Keratinocyte (primary cell): ENCODE data around the gene EIF2S3. TPM values are rescaled to one million over a fixed set of nuclear protein-coding genes. Genes with fewer than 3 reads are reported as not detected.

Source experiments
- DNase-seq: peaks from one replicate; pipeline ENCODE4 v3.0.0-alpha.2; 2011; ENCODE audit warnings: low read depth, missing footprints, low spot score
- FAIRE-seq: peaks from 2 replicates; lab custom pipeline; 2011; peaks lifted over from hg19 to GRCh38; lab: Jason Lieb, UNC
- H2AFZ ChIP-seq: 2 replicates; pipeline ENCODE4 v1.6.0; 2012; ENCODE audit warnings: low read length, control low read depth, inconsistent platforms; ENCODE audit not compliant: control insufficient read depth
- H3K27ac ChIP-seq: 2 replicates; pipeline ENCODE4 v1.5.1; 2011; ENCODE audit warnings: low read length; ENCODE audit not compliant: control insufficient read depth, insufficient read depth
- H3K27me3 ChIP-seq: 3 replicates; pipeline ENCODE4 v1.6.0; 2011; ENCODE audit warnings: low read length; ENCODE audit not compliant: control insufficient read depth, insufficient read depth; ENCODE audit errors: extremely low read depth
- H3K36me3 ChIP-seq, 2 experiments: 2 replicates in 1 of 2; 3 replicates in 1 of 2; pipeline ENCODE4 v1.5.1; 2011; ENCODE audit warnings: low read length in 2 of 2, mild to moderate bottlenecking in 1 of 2; ENCODE audit not compliant: control insufficient read depth in 2 of 2, insufficient read depth in 2 of 2; ENCODE audit errors: extremely low read depth in 1 of 2
- H3K4me1 ChIP-seq: 3 replicates; pipeline ENCODE4 v1.5.1; 2011; ENCODE audit warnings: low read length; ENCODE audit not compliant: control insufficient read depth, insufficient read depth; ENCODE audit errors: extremely low read depth
- H3K4me2 ChIP-seq: 3 replicates; pipeline ENCODE4 v1.6.0; 2011; ENCODE audit warnings: low read depth, low read length; ENCODE audit not compliant: control insufficient read depth, insufficient read depth; ENCODE audit errors: extremely low read depth
- H3K4me3 ChIP-seq, 3 experiments: fragments of 200-600 bp in 1 of 3; sonication (generic) in 1 of 3; 2 replicates in 2 of 3; 3 replicates in 1 of 3; pipeline ENCODE4 v1.5.1; 2011 to 2016; ENCODE audit warnings: low read length in 3 of 3, mild to moderate bottlenecking in 3 of 3, control low read depth in 2 of 3, inconsistent platforms in 1 of 3, low read depth in 1 of 3, mixed read lengths in 1 of 3, mixed run types in 1 of 3, moderate library complexity in 1 of 3; ENCODE audit not compliant: control insufficient read depth in 2 of 3, insufficient read depth in 2 of 3; ENCODE audit errors: extremely low read depth in 1 of 3
- H3K79me2 ChIP-seq: 2 replicates; pipeline ENCODE4 v1.6.0; 2012; ENCODE audit warnings: low read length; ENCODE audit not compliant: control insufficient read depth, insufficient read depth
- H3K9ac ChIP-seq: 3 replicates; pipeline ENCODE4 v1.6.0; 2011; ENCODE audit warnings: low read length; ENCODE audit not compliant: control insufficient read depth, insufficient read depth; ENCODE audit errors: extremely low read depth
- H3K9me1 ChIP-seq: 3 replicates; pipeline ENCODE4 v1.6.0; 2011; ENCODE audit warnings: low read length; ENCODE audit not compliant: control insufficient read depth, insufficient read depth; ENCODE audit errors: extremely low read depth
- H3K9me3 ChIP-seq: 2 replicates; pipeline ENCODE4 v1.5.1; 2012; ENCODE audit warnings: low read depth, low read length; ENCODE audit not compliant: control insufficient read depth
- H4K20me1 ChIP-seq: 3 replicates; pipeline ENCODE4 v1.6.0; 2011; ENCODE audit warnings: low read length; ENCODE audit not compliant: control insufficient read depth, insufficient read depth; ENCODE audit errors: extremely low read depth
- EZH2 ChIP-seq: IDR thresholded peaks from one replicate; pipeline ENCODE4 v1.6.1; 2012; ENCODE audit warnings: inconsistent platforms, mild to moderate bottlenecking, low read length, moderate library complexity
- dilution Hi-C: fragments of 300-500 bp; cut with MboI; formaldehyde crosslinking; loops from one replicate; pipeline ENCODE4 v1.7.0; 2020; ENCODE audit warnings: low sequenced_read_pairs; ENCODE audit not compliant: extremely low pct_ligation_motif_present
- polyA plus RNA-seq, 5 experiments: library from polyadenylated mRNA; depleted of rRNA in 3 of 5; stranded (reverse) in 3 of 5; stranded (forward) in 1 of 5; unstranded in 1 of 5; fragments of >200 nt; gene quantifications; 1 replicate in 1 of 5; 2 replicates in 3 of 5; 3 replicates in 1 of 5; pipeline versions ENCODE4 v1.2.1 to v1.2.3, GENCODE V29; 2011 to 2012; ENCODE audit warnings: missing spikeins in 2 of 5, low read depth in 1 of 5, low replicate concordance in 1 of 5
- TF ChIP-seq, protein P1 (sequence below), 3 experiments: IDR thresholded peaks in 1 of 3; conservative IDR thresholded peaks in 1 of 3; optimal IDR thresholded peaks in 1 of 3; 2 replicates in 2 of 3; 3 replicates in 1 of 3; pipeline versions ENCODE3 to v1.5.1; 2011; ENCODE audit warnings: low read length in 3 of 3, mild to moderate bottlenecking in 3 of 3, moderate library complexity in 2 of 3, control low read depth in 1 of 3, inconsistent platforms in 1 of 3; ENCODE audit not compliant: insufficient read depth in 2 of 3; ENCODE audit errors: extremely low read depth in 1 of 3

The EIF2S3 gene
- polyA plus RNA-seq, 1 donor (not counting 4 experiments of a cell fraction or from before 2014, with no cell fraction given) = 127 TPM

DNA sequence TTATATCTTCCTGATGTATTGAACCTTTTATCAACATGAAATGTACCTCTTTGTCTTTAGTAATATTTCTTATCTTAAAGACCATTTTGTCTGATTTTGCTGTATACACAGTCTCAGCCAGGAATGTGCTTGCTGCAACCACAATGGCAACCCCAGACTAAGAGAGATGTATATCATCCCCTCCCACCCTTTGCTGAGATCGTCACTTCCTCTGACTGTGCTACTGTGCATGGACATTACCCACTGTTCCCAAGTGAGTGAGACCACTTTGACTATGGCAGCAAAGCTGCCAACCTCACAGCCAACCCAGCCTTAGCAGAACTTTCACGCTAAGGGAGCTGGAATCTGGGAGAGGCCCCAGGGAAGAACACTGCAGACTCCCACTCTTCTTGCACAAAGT, 46.0 kb downstream of the EIF2S3 start:
- no peaks in the 10 kb centered on the region for H3K27me3 ChIP-seq
- H3K79me2 ChIP-seq = no peaks in the 10 kb centered on the region
- no peaks in the 10 kb centered on the region for H3K4me1 ChIP-seq
- H3K9me1 ChIP-seq = no peaks in the 10 kb centered on the region
- H3K4me3 ChIP-seq = no peak overlapping the region
- H4K20me1 ChIP-seq = no peaks in the 10 kb centered on the region
- TF ChIP-seq EZH2 = no peak
- TF ChIP-seq, protein P1, sequence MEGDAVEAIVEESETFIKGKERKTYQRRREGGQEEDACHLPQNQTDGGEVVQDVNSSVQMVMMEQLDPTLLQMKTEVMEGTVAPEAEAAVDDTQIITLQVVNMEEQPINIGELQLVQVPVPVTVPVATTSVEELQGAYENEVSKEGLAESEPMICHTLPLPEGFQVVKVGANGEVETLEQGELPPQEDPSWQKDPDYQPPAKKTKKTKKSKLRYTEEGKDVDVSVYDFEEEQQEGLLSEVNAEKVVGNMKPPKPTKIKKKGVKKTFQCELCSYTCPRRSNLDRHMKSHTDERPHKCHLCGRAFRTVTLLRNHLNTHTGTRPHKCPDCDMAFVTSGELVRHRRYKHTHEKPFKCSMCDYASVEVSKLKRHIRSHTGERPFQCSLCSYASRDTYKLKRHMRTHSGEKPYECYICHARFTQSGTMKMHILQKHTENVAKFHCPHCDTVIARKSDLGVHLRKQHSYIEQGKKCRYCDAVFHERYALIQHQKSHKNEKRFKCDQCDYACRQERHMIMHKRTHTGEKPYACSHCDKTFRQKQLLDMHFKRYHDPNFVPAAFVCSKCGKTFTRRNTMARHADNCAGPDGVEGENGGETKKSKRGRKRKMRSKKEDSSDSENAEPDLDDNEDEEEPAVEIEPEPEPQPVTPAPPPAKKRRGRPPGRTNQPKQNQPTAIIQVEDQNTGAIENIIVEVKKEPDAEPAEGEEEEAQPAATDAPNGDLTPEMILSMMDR (optimal IDR thresholded peaks at IDR 0.05 in 1 of 3, IDR thresholded peaks at IDR 0.05 in 1 of 3, conservative IDR thresholded peaks at IDR 0.05 in 1 of 3; ENCODE audit: extremely low read depth in 1 of 3, insufficient read depth in 2 of 3, low read length in 3 of 3) = no peak
- DNase-seq (no peak), FAIRE-seq (no peak)
- H3K4me2 ChIP-seq = no peak overlapping the region
- no peaks in the 10 kb centered on the region for H3K9me3 ChIP-seq
- H3K27ac ChIP-seq = no peak overlapping the region
- H3K9ac ChIP-seq = no peak overlapping the region
- no peak overlapping the region for H2AFZ ChIP-seq
- dilution Hi-C loops = no loop called here
- no peaks in the 10 kb centered on the region for H3K36me3 ChIP-seq

GRCh38 chrX:24110069-24110468, 55.3 kb downstream of the EIF2S3 start:
- FAIRE-seq = no peak
- dilution Hi-C loops = no loop called here

More at GRCh38 chrX:24110069-24110468, 55.3 kb downstream of the EIF2S3 start:
- Histone ChIP-seq H3K79me2 (no peaks in the 10 kb centered on the region), H3K27ac (no peak overlapping the region), H3K4me3 (no peak overlapping the region), H2AFZ (no peak overlapping the region), H3K9ac (no peak overlapping the region), H3K9me3 (no peaks in the 10 kb centered on the region), H3K27me3 (no peaks in the 10 kb centered on the region), H3K4me1 (no peaks in the 10 kb centered on the region), H3K36me3 (no peaks in the 10 kb centered on the region), H3K4me2 (no peak overlapping the region), H4K20me1 (no peaks in the 10 kb centered on the region), H3K9me1 (no peaks in the 10 kb centered on the region)
- DNase-seq = no peak
- TF ChIP-seq EZH2 = no peak
- TF ChIP-seq, protein P1 (optimal IDR thresholded peaks at IDR 0.05 in 1 of 3, IDR thresholded peaks at IDR 0.05 in 1 of 3, conservative IDR thresholded peaks at IDR 0.05 in 1 of 3; ENCODE audit: extremely low read depth in 1 of 3, insufficient read depth in 2 of 3, low read length in 3 of 3) = no peak
